Diencephalon (tissue), 1 donor: ENCODE results near the gene MXD1. TPM values are rescaled to one million over a fixed set of nuclear protein-coding genes. Genes with fewer than 3 reads are reported as not detected.

ENCODE experiments used
- small RNA-seq: library from RNA; depleted of rRNA; stranded (forward); fragments of <200 nt; gene quantifications from one replicate; pipeline ENCODE3, GENCODE V24; 2014
- total RNA-seq: library from RNA; depleted of rRNA; stranded (reverse); fragments of >200 nt; gene quantifications from one replicate; pipeline ENCODE4 v1.2.3, GENCODE V29; 2014

Gene MXD1
- 16.1 TPM for total RNA-seq

GRCh38 chr2:69914950-69915945 is at the start of gene MXD1:
TSS of gene MXD1 (plus strand) at chr2:69915109. CDS start at chr2:69915331, 222 bp downstream.

GRCh38 chr2:69893684-69894551 is 21.0 kb upstream of the MXD1 start, which contains the start of gene SNRNP27:
TSS of gene SNRNP27 (plus strand) at chr2:69893956. CDS start at chr2:69893985, 29 bp downstream.

GRCh38 chr2:69961496-69961895 is 46.6 kb downstream of the MXD1 start, which contains the start of gene ASPRV1:
TSS of gene ASPRV1 (minus strand) at chr2:69961631. CDS start at chr2:69961436, 195 bp downstream.

Small RNA genes within 50 kb of the gene (small RNA-seq; reads per million reads assigned to genes)
- gene RPL23AP92: not detected

Other genes with a start within 250 kb of the MXD1 start
- 7.8 TPM for gene ANXA4, start 173.0 kb upstream of the MXD1 start, total RNA-seq
- gene GMCL1, start 85.4 kb upstream of the MXD1 start, total RNA-seq: 14.3 TPM
- gene SNRNP27, start 21.2 kb upstream of the MXD1 start, total RNA-seq: 54.4 TPM
- 3.0 TPM for gene ASPRV1, start 46.5 kb downstream of the MXD1 start, total RNA-seq
- 43.1 TPM for gene PCBP1, start 172.4 kb downstream of the MXD1 start, total RNA-seq